Activated gamma-delta T cell (primary cell): ENCODE results near the gene RNF113B.

Experiments used
- DNase-seq: peaks from one replicate; lab custom pipeline; 2025; lab: John Stamatoyannopoulos, UW

RNF113B gene

DNA sequence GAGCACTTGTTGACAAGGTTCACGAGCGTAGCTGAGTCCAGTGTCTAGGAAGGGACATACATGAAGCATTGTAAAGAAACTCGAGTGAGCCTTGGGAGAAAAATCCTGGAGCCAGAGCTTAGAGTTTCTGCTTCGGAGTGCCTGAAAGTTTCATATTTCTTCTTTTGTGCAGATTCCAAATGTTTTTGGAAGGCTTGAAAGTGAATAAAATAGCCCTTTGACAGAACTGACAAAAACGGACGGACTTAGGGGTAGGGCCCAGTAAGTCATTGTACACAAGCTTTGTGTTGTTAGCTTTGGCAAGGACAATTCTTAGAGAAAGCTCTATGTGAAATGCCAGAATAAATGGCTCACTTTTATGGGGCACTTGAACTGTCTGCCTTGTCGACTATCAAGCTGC is 2.8 kb downstream of the RNF113B start:
- DNase-seq = no peak

DNA sequence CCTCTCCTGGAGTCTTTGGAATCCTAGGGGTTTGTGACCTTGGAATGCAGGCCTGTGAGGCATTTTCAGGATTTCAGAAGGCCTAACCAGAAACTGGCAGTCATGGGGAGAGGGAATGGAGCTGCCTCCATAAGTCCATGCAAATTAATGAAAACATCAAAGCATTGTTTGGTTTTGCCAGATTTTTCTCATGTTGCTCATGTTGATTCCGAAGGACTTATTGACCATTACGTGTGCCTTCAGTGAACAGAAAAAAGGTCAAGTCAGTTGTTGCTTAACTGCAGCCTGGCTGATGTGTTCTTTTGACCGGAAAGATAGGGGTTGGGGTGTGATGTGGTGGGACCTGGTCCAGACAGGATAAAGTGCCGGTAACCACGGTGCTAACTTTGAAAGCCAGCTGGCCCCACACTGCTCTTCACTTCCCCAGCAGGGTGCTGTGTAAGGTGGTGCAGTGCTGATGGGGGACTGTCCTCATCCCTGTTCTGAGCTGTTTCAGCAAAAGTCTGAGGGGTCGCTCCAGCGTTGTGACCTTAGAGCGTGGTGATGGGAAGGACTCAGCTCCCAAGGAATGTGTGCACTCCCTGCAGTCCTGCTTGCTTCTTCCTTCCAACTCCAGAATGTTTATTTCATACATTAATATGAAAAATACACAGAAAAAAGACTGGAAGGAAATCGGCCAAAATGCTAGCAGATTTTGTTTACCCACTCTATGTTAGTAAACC is 3.5 kb downstream of the RNF113B start:
- no peak for DNase-seq

DNA sequence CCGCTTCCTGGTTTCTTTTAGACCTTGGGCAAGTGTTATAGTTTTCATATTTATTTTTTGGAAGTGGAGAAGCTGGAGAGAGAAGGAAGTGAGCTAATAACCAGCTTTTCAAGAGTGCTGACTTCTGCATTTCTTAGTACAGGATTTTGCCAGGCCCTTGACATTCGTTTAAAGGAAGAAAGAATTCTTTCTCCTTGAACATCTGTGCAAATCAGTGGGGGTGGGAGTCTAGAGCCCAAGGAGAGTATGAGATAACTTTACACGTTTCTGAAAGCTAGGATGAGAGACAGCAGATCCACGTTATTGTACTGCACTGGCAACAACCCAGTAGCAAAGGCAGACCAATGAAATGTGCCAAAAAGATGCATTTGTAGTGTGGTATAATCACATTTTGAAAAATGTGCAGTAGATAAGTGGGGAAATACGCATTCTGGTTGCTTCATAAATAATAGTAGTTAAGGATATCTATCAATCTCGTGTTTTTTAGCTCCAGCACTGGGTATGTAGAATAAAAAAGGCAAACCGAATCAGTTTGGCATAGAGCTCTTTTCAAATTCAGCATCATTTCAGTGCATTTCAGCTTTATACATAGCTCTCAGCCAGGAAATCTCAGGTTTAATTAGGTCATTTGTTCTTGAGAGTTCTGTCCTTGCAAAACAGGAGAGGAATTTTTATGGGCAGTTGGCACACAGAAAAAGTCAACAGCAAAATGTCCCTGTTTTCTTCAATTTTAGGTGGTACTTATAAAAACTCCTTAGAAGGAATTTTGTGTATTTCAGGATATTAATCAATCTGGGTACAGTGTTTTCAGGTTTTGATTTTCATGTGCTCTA is 4.3 kb downstream of the RNF113B start:
- no peak for DNase-seq

DNA sequence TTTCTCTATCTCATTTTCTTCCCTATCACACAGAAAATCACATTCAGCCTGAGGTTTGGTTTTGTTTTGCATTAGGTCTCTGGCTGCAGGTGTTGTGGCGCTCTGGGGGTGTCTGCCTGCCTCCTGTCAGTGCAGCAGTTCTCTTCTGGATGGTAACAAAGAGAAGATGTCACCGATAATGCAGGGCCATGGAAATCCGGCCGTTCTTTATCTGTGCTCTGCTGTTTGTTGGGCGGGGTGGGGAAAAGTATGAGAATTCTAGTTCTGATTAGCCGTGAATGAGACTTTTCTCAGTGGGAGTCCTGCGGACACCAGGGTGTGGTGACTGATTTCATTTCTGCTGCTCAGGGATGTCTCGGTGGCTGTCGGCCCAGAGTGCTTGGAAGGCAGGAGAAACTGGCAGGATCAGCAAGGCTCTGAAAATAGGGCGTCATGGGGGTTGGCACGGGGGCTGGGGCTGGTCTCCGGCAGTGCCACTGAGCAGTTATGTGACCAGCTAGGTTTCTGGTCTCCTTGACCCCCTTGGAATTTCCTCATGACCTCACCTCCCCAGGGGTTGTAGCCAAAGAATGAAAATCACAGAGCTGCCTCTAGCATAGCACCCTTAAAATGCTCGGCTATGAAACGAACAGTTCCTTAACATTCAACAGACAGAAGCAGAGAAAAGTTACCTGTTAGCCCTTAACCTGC is 5.0 kb downstream of the RNF113B start:
- DNase-seq = no peak

DNA sequence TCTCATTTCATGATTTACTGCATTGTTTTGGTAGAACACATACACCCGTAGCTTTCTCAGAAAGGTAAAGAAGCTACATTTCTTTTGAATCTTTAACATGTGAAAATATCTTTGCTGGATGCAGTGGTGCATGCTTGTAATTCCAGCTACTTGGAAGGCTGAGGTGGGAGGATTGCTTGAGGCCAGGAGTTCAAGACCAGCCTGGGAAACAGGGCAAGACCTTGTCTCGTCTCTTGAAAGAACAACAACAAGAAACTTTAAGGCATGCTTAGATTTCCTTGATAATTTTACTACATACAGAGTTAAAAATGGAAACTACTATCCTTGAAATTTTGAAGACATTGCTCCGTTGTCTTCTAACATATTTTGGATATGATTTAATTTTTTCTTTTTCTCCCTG is 7.7 kb downstream of the RNF113B start:
- DNase-seq = no peak

DNA sequence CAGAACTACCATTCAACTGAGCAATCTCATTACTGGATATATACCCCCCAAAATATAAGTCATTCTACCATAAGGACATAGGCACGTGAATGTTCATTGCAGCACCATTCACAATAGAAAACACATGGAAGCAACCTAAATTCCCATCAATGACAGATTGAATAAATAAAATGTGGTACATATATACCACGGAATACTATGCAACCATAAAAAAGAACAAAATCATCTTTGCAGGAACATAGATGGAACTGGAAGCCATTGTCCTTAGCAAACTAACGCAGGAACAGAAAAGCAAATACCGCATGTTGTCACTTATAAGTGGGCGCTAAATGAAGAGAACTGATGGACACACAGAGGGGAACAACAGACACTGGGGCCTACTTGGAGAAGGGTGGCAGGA is 14.1 kb downstream of the RNF113B start:
- no peak for DNase-seq

DNA sequence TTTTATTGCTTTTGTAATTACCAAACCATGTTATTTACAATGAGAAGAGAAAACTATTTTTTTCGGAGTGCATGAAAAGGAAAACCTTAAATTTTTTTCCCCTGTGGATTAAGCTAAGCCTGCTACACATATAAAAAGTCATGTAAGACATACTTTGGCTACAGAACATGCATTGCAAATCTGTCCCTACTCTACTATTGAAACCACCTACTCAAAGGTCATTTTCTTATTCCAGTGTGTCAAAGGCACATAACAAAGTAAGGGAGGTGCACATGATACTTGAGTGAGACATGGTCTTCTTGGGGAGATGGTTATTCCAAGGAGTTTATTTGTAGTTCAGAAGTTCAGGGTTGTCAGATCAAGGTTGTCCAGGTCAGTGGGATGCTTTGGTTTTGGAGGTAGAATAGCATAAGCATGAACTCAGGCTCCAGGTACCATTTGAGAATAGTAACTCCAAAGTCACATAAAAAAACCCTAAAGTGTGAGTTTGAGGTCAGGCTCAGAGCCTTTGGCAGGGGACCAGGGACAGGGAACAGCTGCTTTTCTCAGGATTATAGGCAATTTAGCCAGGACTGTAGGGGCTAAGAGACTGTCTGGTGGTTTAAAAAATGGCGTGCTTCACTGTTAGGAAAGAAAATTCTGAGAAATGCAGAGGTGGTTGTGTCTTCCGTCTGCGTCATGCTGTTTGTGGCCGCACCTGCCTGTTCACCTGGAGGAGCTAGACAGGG is 18.7 kb downstream of the RNF113B start:
- DNase-seq = no peak

DNA sequence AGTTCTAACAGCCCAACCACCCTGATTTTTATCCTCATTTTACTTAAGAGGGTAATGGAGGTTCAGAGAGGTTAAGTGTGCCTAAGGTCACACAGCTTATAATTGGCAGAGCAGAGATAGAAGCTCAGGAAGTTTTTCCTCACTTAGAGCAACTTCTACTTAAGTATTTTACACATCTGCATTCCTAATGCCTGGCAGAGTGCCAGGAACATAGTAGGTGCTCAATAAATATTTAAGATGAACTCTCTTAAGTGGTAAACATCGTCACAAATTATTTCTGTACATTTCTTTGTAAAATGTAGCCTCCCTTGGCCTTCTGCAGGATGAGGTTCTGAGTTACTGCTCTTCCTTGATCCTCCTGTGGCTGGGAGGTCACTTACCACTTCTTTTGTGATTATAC is 19.5 kb downstream of the RNF113B start:
- DNase-seq = no peak

DNA sequence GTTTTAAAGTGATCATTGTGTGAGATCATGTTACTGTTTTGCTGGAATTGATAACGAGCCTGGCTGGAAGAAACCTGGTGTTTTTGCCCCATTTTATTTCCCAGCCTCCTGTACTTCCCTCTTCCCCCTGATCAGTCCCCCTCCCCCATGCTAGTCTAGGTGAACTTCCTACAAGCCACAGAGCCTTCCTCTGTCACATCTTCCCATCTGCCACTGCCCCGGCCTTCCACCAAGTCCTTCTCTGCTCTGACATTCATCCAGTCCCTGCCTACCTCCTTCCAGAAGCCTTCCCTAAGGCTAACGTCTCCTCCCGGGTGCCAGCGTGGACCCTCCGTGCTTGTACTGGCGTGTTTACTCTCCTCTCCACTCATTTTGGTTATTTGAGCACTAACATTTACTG is 19.9 kb downstream of the RNF113B start:
- no peak for DNase-seq

DNA sequence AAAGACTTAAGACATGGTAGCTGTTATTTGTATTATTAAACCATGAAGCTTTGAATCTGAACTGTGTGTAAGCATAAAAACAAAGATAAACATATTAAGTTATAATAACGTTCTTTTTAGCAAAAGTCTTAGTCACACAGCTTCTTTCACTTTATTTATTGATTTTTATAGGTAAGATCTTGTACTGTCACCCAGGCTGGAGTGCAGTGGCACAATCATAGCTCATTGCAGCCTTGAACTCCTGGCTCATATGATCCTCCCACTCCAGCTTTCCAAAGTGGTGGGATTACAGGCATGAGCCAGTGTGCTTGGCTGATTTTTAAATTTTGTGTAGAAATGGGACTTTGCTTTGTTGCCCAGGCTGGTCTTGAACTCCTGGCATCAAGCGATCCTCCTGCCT is 20.8 kb downstream of the RNF113B start:
- DNase-seq = no peak

DNA sequence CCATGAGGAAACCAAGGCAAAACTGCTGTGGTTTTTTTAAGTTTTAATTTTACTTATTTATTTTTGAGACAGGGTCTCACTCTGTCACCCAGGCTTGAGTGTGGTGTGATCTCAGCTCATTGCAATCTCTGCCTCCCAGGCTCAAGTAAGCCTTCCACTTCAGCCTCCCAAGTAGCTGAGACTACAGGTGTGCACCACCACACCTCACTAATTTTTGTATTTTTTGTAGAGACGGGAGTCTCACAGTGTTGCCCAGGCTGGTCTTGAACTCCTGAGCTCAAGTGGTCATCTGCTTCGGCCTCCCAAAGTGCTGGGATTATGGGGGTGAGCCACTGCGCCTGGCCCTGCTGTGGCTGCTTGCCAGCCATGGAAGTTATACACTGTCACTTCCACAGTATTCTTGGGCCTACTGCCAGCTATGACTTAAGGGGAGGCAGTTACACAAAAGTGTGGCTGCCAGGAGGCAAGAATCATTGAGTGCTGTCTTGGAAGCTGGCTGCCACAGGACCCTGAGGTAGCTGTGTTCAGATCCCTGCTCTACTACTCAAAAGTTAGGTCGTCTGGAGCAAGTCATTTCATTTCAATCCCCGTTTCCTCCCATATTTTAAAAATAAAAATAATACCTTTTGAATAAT is 21.5 kb downstream of the RNF113B start:
- DNase-seq = no peak

DNA sequence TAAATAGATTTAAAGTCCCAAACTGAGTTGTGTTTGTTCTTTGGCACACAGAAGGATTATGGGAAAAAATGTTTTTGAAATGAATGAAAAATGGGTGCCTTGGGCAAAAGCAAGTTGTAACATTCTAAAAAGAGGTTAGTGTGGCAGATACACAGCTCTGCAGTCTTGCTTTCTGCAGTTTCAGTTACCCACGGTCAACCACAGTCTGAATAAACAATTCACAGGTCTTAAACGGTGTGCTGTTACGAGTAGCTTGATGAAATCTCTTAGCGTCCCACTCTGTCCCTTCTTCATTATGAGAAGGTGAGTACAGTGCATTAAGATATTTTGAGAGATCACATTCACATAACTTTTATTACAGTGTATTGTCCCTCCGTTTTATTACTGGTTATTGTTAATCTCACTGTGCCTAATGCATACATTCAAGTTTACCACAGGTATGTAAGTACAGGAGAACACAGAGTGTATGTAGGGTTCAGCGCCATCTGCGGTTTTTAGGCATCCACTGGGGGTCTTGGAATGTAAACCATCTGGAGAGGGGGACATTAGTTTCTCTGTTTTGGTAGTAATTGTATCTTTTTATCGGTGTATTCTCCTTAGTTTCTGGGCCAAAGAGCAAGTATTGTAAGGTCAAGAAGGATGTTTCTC is 26.1 kb downstream of the RNF113B start:
- no peak for DNase-seq

DNA sequence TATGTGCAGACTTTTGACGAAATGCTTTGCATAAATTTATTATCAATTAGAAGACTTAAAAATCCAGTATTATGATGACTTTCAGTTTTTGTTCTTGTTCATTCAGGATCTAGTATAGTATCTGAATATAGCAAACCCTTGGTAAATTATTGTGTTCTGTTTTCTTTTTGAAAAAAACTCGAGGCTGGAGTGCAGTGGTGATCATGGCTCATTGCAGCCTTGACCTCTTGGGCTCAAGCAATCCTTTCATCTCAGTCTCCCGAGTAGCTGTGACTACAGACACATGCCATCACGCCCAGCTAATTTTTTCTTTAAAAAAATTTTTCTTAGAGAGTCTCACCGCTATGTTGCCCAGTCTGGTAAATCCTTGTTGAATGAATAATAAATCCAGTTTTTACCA is 29.5 kb downstream of the RNF113B start:
- DNase-seq = no peak

DNA sequence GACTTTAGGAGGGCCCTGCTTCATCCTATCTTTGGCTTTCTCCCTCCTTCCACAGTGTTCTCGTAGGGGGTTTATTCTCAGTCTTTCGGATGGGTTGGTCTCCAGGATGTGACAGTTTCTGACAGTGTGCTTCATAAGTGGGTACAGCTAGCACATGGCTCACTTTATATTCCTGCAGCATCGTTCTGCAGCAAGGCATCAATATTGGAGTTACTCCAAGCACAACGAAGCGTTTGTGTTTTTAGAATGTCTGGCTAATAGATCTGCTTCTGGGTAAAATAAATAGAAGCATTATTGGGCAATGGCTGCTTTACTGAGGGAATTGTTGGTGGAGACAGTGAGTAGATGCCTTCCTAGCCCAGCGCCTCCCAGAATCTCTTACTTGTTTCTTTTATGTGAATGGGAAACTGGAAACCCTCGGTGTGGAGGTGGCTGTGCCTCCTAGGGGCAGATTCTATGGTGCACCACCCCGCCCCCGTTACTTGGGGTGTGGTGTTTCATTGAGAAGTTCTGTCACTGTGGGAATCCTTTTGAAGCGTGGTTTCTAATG is 32.2 kb downstream of the RNF113B start:
- DNase-seq = no peak

DNA sequence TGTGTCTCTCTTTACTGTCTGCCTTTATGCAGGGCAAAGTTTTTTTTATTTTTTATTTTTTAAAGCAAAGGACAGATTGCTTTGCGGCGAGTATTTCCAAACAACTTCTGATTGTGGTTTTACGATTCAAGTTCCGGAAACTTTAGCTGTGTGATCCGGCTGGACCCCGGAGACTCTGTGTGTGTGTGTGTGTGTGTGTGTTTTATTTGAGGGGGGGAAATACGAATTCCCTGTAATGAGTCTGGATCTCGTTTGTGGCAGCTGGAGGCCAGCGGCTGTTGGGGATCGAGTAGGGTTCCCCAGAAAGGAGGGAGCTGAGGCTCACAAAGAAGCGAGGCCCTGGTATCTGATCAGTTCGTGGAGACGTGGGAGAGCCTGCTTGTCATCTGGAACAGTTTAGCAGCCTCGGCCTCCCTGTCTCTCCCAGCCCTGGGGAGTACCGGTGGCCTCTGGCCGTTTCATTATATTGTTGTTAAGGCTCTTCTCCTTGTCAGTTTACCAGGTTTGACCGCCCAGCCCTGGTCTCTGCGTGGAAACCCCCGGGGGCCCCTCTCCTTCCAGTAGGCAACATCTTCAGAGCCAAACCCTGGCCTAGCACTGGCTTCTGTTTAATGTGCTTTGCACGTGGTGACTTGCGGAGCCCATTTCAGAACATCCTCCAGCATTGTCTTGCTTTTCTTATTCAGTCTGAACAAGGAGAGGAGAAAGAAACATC is 32.9 kb downstream of the RNF113B start:
- DNase-seq = no peak

DNA sequence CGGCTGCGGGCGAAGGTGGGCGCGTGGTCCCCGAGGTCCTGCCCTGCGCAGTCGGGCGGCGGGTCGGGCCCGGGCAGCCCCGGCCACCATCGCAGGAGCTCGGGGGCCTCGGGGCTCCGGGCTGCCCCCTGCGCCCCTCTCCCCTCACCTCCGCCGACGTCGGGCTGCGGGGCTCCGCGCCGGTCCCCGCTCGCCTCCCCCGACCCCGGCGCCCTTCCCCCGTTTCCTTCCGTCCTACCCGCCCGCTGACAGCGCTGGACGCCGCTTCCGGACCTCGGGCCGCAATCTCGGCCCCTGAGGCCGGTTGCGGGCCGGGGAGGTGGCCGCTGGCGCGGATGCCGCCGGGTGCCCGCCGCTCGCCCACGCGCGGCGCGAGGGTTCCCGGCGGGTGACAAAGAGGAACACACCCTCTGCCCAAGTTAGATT is 33.5 kb downstream of the RNF113B start:
- DNase-seq = no peak

DNA sequence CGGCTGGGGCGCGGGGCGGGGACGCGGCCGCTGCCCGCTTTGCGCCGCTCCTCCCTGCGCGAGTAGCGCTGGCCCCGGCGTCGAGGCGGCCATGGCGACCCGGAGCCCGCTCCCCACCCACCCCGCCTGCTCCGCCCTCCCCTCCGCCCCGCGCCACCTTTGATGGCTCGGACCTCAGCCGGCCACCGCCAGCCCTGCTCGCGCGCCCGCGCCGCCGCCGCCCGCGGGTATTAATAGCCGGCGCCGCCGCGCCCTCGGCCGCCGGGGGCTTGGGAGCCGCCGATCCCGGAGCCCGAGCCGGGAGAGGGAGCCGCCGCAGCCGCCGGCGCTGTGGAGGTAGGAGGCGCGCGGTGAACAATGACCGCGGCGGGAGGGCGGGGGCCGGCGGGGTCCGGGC is 33.9 kb downstream of the RNF113B start:
- DNase-seq = no peak

DNA sequence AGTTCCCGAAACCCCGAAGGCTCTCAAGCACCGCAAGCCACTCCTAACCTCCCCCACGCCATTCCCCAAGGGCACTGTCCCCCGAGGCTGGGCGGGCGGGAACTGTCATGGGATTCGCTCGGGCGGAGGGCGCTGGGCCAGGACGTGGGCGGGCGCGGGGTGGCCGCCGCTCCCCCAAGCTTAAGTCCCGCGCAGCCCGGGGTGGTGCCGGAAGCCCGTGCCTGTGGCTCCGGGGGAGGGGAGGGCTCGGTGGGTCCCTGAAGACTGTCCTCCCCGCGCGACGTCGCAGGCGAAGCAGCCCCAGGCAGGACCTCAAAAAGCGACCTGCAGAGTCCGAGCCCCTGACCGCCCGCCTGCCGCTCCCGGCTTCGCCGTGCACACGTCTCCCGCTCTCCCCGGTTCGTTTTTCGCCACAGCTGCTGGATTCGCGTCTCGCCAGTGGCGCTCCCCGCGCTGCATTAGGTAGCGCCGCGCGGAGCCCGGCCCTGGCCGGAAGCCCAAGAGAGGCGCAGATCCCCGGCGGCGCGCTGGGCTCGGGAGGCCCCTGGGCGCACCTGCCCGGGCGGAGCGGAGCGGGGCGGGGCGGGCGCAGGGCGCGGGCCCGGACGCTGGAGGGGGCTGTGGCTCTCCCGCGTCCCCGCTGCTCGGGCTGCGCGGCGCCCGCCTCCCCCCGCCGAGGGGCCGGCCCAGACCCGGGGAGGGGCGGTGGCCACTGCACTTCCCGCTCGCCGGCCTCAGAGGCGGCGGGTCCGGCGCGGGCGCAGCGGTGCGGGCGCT is 34.5 kb downstream of the RNF113B start, which contains the start of gene FARP1:
Gene FARP1, plus strand, starts transcription at position 715 of the 777 bp plus-strand sequence. CDS start 70,149 bp downstream, outside the sequence.
- no peak for DNase-seq
